Fibroblast of peridontal ligament (primary cell): ENCODE results near the gene PERM1.
"Not testable (repeated sequence)": the region's sequence is repeated elsewhere in the genome, so short reads cannot be mapped to it uniquely, and the experiment has no call there.

Experiments
- DNase-seq: peaks from one replicate; pipeline ENCODE4 v3.0.0-alpha.2; 2010; ENCODE audit errors: extremely low read depth

The PERM1 gene

DNA sequence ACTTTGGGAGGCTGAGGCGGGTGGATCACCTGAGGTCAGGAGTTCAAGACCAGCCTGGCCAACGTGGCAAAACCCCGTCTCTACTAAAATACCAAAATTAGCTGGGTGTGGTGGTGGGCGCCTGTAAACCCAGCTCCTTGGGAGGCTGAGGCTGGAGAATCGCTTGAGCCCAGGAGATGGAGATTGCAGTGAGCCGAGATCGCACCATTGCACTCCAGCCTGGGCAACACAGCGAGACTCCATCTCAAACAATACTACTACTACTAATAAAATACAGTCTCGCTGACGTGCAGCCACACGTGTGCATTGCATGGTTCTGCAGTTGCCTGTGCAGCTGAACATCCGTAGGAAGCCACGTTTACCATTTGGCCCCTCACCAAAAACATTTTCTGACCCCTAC, 35.1 kb downstream of the PERM1 start:
- not testable (repeated sequence) for DNase-seq

DNA sequence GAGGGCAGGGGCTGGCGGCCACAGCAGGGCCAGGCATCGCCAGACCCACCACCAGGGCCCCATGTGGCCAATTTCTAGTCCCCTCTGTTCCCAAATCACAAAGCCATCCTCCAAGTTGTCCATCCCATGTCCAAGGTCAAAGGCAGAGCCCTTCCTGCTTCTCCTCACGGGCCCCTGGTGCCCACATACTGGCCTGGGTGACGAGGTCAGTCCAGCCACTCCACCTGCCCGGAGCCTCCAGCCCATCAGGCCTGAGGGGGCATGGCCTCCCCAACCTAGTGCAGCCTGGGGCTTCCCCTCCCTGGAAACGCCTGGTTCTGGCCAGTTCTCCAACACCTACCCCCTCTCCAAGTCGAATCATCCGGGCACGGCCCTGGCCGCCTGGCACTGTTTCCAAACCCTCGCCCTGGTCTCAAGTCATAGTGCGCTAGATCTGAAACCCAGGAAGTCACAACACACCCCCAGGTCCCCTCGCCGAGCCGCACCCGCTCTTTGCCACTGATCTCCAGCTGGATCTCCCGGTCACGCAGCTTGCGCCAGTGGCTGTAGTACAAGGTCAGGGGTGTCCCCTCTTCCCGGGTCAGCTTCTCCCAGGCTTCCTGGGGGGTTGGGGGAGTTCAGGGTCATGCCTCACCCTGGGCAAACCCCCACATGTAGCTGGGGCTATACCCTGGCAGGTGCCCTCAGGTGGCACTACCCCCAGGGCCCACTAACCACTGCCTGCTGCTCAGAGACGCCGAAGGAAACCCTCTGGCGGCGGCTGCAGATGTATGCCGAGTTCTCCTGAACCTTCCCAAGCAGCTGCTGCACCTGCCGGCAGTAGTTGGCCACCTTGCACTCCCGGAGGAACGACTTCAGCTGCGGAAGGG, 36.0 kb downstream of the PERM1 start:
- no peak for DNase-seq

DNA sequence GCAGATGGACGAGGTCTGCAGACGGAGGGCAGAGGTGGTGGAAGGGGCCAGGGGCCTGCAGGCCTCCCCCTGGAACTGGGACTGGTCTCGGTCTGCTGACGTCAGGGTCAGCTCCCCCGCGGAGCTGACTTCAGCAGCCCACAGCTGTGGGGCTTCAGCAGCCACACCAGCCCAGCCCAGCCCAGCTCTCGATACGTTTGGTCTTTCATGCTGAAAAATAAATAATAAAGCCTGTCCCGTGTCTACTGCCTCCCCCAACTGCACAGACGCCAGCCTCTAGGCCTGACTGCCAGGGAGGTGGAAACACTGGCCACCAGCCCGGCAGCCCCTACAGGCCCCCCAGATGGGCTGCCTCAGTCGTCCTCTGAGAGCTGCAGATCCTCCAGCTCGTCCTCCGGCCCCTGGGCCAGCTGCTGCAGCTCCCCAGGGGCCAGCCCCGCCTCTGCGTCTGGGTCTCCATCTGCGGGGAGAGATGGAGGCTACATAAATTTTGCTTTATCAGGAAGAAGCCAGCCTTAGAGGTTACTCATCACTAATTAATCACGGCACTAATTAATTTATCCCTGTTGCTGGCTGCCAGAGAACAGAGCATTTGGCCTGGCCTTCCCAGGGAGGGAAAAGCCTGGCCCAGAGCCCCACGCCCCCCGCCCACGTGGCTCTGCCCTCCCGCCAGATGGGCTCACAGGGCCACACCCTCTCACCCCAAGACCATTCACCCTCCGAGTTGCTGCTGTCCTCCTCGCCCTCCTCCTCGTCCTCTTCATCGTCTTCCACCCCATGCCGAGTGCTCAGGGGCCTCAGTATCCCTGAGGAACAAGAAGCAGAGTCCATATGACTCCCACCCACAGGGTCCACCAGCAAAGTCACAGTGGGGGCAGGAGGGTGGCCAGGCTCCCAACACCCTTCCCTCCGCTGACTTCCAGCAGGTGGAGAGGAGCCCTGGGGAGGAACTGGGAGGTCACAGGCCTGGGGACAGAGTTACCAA, 37.3 kb downstream of the PERM1 start:
- no peak for DNase-seq

DNA sequence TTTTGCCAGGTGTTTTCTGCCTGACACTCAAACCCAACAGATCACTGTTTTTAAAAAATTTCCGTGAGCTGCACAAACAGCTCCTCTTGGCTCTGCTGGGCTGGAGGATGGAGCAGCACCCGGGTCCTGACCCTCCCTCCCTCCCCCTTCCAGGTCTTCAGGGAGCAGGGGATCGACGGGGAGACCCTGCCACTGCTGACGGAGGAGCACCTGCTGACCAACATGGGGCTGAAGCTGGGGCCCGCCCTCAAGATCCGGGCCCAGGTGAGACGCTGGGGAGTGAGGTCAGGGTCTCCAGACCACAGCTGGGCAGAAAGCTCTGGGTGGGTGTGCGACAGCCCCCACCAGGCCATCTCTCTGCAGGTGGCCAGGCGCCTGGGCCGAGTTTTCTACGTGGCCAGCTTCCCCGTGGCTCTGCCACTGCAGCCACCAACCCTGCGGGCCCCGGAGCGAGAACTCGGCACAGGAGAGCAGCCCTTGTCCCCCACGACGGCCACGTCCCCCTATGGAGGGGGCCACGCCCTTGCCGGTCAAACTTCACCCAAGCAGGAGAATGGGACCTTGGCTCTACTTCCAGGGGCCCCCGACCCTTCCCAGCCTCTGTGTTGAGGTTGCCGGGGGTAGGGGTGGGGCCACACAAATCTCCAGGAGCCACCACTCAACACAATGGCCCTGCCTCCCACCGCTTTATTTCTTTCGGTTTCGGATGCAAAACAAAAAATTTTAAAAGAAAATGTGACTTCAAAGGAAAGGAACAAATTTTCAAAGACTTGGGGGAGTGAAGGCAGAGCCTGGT, 38.1 kb downstream of the PERM1 start:
- no peak for DNase-seq

DNA sequence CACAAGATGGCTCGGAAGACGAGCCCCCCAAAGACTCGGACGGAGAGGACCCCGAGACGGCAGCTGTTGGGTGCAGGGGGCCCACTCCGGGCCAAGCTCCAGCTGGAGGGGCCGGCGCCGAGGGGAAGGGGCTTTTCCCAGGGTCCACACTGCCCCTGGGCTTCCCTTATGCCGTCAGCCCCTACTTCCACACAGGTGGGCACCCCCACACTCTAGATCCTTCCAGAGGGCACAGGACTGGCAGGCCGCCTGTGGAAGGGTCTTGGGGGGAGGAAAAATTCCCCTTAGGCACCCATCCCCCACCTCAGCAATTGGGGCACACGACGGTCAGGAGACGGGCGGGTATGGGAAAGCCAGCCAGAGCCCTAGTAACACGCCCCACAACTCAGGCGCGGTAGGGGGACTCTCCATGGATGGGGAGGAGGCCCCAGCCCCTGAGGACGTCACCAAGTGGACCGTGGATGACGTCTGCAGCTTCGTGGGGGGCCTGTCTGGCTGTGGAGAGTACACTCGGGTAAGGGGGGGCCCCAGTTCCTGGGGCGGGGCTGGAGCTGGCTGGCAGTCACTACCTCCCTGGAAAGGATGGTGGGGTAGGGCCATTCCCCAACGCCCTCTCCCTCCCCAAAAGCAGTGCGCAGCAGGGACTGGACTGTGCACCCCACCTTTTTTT, 38.9 kb downstream of the PERM1 start:
- DNase-seq: no peak

DNA sequence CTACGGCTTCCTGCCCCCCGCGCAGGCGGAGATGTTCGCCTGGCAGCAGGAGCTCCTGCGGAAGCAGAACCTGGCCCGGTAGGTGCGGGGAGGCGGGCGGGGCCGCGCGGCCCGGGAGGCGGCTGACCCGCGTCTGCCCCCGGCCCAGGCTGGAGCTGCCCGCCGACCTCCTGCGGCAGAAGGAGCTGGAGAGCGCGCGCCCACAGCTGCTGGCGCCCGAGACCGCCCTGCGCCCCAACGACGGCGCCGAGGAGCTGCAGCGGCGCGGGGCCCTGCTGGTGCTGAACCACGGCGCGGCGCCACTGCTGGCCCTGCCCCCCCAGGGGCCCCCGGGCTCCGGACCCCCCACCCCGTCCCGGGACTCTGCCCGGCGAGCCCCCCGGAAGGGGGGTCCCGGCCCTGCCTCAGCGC, 39.5 kb downstream of the PERM1 start:
- no peak for DNase-seq

DNA sequence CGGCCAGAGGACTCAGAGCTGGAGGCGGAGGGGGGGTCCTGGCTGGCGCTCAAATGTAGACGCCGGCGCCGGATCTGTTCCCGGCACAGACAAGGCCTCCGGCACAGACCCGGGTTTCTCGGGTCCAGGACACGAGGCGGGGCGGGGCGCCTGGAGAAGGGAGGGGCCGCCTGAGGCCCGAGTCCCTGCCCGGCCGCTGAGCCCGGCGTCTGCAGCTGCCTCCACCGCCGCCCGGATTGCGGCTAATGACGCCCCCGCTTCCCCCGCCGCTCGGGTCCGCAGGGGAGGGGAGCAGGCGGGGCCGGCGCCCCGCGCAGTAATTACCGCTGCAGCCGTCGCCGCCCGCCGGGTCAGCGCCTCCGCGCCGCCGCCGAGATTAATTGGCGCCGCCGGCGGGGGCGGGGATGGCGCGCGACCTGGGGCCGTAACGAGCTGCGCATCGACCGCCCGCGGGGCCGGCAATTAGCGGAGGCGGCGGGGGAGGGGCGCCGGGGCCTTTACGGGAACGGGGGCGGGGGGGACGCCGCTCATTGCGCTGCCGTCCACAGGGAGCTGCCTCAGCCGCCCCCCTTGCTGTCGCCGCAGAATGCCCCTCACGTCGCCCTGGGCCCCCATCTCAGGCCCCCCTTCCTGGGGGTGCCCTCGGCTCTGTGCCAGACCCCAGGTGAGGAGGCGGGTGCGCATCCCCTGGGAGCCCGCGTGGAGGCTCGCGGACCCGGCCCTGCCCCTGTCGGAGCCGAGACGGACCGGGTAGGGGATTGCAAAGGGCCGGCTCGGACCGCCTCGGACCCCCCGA, 40.1 kb downstream of the PERM1 start:
- DNase-seq: no peak

DNA sequence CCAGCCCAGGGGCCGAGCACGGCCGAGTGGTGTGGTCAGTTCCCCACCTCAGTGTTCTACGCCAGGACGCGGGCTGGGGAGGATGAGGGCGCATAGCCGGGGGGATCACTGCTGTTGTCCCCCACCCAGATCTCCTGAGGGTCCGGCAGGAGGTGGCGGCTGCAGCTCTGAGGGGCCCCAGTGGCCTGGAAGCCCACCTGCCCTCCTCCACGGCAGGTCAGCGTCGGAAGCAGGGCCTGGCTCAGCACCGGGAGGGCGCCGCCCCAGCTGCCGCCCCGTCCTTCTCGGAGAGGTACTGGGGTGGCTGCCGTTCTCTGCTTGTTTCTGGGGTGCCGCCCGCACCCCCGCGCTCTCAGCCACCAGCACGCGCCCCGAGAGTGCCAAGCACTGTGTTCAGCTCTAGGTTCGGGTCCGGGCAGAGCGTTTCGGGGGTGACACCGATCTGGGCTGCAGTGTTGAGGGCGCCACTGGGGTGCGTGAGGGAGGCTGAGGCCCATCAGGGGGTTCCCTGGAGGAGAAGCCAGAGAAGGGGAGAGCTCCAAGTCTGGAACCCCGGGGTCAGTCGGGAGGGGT, 40.8 kb downstream of the PERM1 start:
- no peak for DNase-seq

DNA sequence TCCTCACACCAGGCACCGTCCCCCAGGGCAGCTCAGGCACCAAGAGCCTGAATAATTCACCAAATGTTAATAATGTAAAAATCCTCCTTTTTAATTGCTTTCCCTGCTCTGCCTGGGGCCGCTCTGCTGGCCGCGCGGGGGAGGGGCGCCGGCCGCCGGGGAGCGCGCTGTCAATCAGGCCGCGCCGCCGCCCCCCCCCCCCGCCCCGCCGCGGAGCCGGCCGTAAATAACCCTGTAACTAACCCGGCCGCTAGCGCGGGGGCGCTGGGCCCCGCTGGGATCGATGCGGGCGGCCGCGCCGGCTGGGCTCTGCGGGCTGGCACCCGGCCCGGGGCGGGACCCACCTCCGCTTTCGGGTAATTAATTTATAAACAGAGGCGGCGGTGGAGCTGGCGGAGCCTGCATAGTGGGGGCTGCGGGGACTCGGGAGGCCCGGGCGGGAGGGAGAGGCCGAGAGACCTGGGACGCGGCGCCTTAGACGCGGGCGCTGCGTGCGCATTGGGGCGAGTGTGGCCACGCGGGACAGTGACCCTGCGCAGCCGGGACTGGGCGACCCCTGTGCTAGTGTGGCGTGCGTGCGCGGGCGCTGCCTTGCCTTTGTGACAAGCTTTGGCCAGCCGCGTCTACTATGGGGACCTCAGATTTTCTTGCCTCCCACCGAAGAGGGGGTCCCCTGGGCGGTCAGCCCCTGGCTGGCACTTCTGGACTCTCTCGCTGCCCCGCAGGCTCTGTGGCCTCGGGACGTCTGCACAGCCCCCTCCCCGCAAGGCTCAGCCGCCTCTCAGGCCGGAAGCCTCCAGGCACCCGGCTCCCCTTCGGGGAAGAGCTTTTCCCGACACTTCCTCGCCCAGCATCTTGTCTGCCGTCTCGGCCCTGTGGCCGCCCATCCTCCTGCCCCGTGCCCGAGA, 41.5 kb downstream of the PERM1 start:
- DNase-seq: peak; percentile 40

DNA sequence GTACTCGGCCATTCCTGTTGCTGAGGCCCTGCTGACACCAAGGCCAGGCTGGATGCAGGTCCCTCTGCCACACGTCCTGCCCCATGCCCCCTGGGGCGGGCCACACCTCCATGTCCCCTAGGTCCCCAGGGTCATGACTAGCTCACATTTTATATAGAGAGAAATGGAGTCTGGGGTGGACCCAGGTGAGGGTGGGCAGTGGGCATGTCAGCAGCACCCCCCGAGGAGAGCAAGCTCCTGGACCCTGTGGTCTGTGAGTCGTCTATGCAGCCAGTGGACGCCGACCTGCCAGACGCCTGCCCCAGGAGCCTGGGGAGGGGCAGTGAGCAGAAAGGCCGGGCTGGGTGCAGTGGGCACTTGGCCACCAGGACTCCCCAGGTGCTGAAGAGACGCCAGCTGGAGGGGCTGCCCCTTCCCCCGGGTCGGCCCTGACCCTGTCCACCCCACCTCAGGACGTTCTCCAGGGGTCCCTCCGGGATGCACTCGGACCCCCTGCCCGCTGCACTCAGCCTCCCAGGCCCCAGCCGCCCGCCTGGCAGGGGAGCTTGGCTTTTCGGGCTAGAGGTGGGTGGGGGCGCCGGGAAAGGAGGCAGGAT, 42.3 kb downstream of the PERM1 start:
- no peak for DNase-seq

DNA sequence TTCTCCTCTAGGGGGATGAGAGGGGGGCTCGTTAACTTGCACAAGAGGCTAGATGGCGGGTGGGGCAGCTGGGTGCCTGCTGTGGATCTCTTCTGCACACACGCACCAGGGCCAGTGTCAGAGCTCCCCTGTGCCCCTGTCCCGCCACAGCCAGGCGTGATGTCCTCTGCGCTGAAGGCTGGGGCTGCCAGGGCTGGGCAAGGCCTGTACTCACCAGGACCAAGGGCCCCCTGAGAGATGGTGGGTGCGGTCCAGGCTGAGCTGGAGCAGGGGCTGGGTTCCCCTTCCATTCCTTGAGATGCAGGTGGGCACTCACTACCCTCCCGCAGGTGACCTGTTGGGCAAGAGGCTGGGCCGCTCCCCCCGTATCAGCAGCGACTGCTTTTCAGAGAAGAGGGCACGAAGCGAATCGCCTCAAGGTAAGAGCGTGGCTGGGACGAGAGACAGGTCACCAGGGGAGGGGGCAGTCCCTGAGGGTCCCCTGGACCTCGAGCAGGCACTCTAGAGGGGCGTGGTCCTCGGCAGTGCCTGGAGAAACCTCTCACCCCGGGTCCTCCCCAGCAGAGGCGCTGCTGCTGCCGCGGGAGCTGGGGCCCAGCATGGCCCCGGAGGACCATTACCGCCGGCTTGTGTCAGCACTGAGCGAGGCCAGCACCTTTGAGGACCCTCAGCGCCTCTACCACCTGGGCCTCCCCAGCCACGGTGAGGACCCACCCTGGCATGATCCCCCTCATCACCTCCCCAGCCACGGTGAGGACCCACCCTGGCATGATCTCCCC, 43.0 kb downstream of the PERM1 start:
- DNase-seq: no peak

DNA sequence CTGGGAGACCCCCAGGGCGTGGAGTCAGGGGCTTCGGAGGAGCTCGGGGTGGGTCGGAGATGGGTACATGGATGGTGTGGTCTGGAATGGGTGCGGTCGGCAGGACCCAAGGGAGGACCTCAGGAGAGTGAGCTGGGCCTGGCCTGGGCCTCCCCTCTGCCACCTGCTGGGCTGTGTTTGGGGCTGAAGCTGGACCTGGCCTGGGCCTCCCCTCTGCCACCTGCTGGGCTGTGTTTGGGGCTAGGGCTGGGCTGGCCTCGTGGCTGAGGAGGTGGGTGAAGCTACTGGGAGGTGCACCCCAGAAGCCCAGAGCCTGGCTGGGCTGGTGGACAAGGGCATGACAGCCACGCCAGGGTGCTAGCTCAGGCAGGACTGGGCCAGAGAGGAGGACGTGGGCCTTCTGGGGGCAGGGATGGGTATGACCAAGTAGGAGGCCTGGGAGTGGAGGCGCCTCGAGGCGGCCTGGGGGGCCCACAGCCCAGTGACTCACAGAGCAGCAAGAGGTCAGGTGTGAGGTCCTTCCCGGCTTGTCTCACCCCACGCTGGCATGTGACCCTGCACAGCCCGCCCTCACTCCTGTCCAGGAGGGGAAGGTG, 43.7 kb downstream of the PERM1 start:
- no peak for DNase-seq

DNA sequence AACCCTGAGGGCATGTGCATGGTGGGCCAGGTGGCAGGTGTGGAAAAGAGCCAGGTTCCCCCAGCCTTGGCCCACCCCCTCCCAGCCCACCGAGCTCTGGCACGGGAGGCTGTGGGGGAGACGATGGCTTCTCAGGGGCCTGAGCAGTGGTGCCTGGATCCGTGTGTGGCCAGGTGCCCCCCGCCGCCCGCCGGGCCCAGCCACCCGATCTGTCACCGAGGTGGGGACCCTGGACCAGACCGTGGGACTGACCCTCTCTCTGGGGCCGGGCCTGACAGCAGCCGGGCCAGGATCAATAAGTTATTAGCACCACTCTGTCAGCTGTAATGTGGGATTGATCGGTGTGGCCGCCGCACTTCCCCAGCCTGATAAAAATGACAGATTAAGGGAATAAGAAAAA, 44.4 kb downstream of the PERM1 start:
- DNase-seq: no peak

DNA sequence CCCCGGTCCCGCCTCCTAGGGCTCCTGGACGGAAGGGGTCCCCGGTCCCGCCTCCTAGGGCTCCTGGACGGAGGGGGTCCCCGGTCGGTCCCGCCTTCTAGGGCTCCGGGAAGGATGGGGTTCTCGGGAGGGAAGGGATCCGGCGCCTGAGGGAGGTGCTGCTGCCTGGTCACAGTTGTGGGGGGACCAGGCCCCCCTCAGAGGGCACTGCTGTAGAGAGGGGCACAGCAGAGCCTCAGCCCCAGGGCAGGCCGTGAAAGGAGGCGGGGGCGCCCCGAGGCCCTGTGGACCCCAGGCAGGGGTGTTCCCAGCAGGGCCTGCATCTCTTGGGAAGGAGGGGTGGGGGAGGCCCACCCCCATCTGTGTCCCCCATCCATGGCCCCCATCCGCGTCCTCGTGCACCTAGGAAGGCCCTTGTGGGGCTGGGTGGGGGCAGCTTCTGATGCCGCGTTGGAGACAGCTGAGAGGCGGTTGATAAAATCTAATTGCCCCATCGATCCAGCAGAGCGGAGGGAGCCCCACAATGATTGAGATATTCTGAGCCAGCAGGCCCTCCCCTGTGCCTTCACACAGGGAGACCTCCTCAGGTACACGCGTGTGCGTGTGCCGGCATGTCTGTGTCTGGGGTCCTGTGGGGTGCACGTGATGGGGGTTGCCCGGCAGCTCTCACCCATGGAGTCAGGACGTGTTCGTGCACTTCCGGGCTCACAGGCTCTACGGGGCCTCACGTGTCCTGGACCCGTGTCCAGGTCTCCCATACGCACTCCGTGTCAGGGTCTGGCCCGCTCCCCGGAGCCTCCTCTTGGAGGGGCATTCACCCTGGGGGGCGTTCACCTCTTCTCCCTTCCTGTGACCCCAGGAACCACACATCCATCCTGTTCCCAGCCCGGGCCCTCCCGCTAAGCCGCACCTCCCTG, 45.3 kb downstream of the PERM1 start:
- DNase-seq: no peak

DNA sequence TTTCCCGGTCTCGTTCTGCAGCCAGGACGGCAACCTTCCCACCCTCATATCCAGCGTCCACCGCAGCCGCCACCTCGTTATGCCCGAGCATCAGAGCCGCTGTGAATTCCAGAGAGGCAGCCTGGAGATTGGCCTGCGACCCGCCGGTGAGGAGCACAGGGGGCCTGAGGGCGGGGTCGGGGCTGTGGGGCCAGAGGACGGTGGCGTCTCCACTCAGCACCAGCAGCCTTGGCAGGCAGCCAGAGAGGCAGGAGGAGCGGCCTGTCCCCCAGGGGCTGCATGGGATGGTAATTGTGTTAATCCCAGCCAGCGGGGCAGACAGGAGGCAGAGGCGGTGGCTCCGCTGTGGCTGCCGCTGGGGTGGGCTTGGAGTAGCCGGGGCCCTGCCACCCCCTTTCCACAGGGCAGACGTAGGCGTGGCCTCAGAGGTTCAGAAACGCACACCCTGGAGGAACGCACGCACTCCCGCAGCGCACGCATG, 46.1 kb downstream of the PERM1 start:
- DNase-seq: no peak
